ENCODE measurements around the gene PIEZO1.

PIEZO1 gene

GRCh38 chr16:88816736-88817535, 31.9 kb upstream of the PIEZO1 start:
- DNase-seq: no peak

GRCh38 chr16:88815901-88816589, 31.0 kb upstream of the PIEZO1 start:
- peak; percentile 61 for DNase-seq

GRCh38 chr16:88815227-88815626, 30.2 kb upstream of the PIEZO1 start:
- no peak for DNase-seq

GRCh38 chr16:88814144-88814502, 29.1 kb upstream of the PIEZO1 start:
- no peak for DNase-seq

- no peak for DNase-seq
Observed at GRCh38 chr16:88813269-88814143, 28.5 kb upstream of the PIEZO1 start.

GRCh38 chr16:88812513-88813268, 27.7 kb upstream of the PIEZO1 start:
- DNase-seq: no peak

GRCh38 chr16:88811769-88812512, 26.9 kb upstream of the PIEZO1 start, which contains the start of gene APRT:
Gene APRT, minus strand, starts transcription at chr16:88811928. Its CDS starts 29 bp downstream, at chr16:88811899.
- DNase-seq: peak; percentile 97

GRCh38 chr16:88810912-88811768, 26.1 kb upstream of the PIEZO1 start:
- peak; percentile 70 for DNase-seq

- DNase-seq: no peak
Observed at GRCh38 chr16:88810166-88810911, 25.3 kb upstream of the PIEZO1 start.

GRCh38 chr16:88809676-88810165, 24.7 kb upstream of the PIEZO1 start:
- DNase-seq: no peak

GRCh38 chr16:88809068-88809675, 24.2 kb upstream of the PIEZO1 start:
- DNase-seq: no peak

- DNase-seq: no peak
Observed at GRCh38 chr16:88807626-88808453, 22.8 kb upstream of the PIEZO1 start.

- no peak for DNase-seq
Observed at GRCh38 chr16:88807142-88807625, 22.2 kb upstream of the PIEZO1 start.

GRCh38 chr16:88806491-88807111, 21.6 kb upstream of the PIEZO1 start:
- no peak for DNase-seq

GRCh38 chr16:88805887-88806393, 20.9 kb upstream of the PIEZO1 start:
- no peak for DNase-seq

GRCh38 chr16:88805340-88805715, 20.3 kb upstream of the PIEZO1 start:
- no peak for DNase-seq

- DNase-seq: no peak
Observed at GRCh38 chr16:88804552-88805339, 19.7 kb upstream of the PIEZO1 start.
